Thoracic aorta endothelial cell (primary cell): Measurements from ENCODE around the gene BORA. TPM values are rescaled to one million over a fixed set of nuclear protein-coding genes. Genes with fewer than 3 reads are reported as not detected.

ENCODE experiments used
- small RNA-seq: library from RNA; depleted of rRNA; stranded (forward); fragments of <200 nt; gene quantifications from one replicate; pipeline ENCODE3, GENCODE V24; 2012
- total RNA-seq: library from RNA; depleted of rRNA; stranded (reverse); fragments of >200 nt; gene quantifications from 2 replicates; pipeline ENCODE4 v1.2.3, GENCODE V29; 2012

Gene BORA
- total RNA-seq = 16.6 and 26.2 TPM in 2 replicates

GRCh38 chr13:72727417-72728289 lies at the start of gene BORA, which contains the start of gene MZT1:
Gene BORA, plus strand, starts transcription at chr13:72727923. Its CDS starts 1,018 bp downstream, at chr13:72728941.
Gene MZT1, minus strand, starts transcription at chr13:72727629. Its CDS starts 27 bp downstream, at chr13:72727602.

GRCh38 chr13:72781451-72782439 lies 54.0 kb downstream of the BORA start, which contains the start of the genes DIS3 and PIBF1:
Gene DIS3, minus strand, starts transcription at chr13:72781900. Its CDS starts 68 bp downstream, at chr13:72781832.
Gene PIBF1, plus strand, starts transcription at chr13:72782133. Its CDS starts 1,337 bp downstream, at chr13:72783470.

Small RNA genes within 50 kb of the gene (small RNA-seq; reads per million reads assigned to genes)
- not detected for gene RNU6-80P

Other genes with a start within 250 kb of the BORA start
- 30.7 and 46.3 TPM in 2 replicates for gene MZT1, start 294 bp upstream of the BORA start, total RNA-seq
- gene DIS3, start 54.0 kb downstream of the BORA start, total RNA-seq = 63.8 and 77.0 TPM in 2 replicates
- 30.4 and 33.8 TPM in 2 replicates for gene PIBF1, start 54.2 kb downstream of the BORA start, total RNA-seq